VCaP (cell line): Measurements from ENCODE around the gene NEDD4L.
"Not testable (repeated sequence)": the region's sequence is repeated elsewhere in the genome, so short reads cannot be mapped to it uniquely, and the experiment has no call there.

ENCODE experiments used
- H3K27ac ChIP-seq: fragments of 450-650 bp; 2 replicates; pipeline ENCODE4 v1.5.1; 2017
- TF ChIP-seq, protein P1 (sequence below): fragments of 450-650 bp; conservative IDR thresholded peaks from 2 replicates; pipeline ENCODE4 v1.5.1; 2017; ENCODE audit warnings: mild to moderate bottlenecking, moderate library complexity

The NEDD4L gene

DNA sequence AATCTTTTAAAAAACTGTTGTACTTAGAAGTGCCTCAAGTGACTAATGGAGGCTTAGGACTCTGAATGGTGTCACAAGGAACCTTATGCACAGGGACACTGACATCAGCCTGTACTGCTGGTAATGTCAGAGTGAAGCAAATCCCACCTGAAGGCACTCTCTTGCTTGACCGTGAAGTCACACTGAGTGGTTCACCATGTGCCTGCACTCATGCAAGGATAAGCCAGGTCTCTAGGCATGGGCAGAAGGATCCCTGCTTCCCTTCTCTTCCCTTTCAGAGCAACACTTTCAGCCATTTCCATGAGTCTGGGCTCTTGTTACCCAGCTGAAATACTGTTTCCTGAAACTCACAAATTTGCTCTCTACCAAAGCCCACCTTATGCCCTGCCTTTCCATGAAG lies 123.0 kb downstream of the NEDD4L start:
- TF ChIP-seq, protein P1, sequence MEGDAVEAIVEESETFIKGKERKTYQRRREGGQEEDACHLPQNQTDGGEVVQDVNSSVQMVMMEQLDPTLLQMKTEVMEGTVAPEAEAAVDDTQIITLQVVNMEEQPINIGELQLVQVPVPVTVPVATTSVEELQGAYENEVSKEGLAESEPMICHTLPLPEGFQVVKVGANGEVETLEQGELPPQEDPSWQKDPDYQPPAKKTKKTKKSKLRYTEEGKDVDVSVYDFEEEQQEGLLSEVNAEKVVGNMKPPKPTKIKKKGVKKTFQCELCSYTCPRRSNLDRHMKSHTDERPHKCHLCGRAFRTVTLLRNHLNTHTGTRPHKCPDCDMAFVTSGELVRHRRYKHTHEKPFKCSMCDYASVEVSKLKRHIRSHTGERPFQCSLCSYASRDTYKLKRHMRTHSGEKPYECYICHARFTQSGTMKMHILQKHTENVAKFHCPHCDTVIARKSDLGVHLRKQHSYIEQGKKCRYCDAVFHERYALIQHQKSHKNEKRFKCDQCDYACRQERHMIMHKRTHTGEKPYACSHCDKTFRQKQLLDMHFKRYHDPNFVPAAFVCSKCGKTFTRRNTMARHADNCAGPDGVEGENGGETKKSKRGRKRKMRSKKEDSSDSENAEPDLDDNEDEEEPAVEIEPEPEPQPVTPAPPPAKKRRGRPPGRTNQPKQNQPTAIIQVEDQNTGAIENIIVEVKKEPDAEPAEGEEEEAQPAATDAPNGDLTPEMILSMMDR: no peak
- H3K27ac ChIP-seq: peak overlapping the region; percentile 1; the same call in 1 of the 2 replicates

DNA sequence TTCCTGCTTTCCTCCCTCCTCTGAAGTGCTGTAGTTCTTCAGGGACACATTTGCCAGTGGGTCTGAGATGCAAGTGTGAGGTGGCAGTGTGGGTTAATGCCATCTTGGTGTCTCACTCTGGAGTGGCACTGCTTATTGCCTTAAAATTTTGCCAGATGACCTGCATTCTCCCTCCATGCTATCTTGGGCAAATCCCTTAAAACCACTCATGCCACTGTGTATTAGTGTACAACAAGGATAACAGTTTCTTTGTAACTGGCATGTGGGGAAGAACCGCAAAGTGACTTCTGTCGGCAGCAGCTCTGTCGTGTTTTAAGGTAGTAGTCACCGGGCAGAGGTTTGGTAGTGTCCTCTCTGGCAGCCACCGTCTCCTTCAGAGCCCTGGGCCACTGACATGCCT lies 124.2 kb downstream of the NEDD4L start:
- TF ChIP-seq, protein P1: no peak
- no peak overlapping the region for H3K27ac ChIP-seq

DNA sequence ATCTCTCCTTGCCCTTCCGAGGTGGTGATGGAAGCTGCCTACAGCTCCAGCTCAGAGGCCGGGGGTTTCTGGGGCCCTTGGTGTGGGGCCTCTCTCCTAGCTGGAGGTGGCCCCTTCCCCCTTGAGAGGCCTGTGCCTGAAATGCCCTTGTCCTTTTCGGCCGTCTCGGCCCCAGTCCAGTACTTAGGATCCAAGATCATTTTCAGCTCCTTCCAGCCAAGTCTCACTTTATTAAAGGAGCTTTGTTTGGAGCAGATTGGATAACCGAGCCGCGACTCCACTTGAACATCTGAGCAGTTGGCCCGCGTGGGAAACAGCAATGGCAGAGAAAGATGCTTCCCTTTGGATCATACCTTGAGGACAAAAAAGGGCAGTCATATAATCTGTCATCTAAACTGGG lies 125.0 kb downstream of the NEDD4L start:
- TF ChIP-seq, protein P1: no peak
- H3K27ac ChIP-seq: no peak overlapping the region

DNA sequence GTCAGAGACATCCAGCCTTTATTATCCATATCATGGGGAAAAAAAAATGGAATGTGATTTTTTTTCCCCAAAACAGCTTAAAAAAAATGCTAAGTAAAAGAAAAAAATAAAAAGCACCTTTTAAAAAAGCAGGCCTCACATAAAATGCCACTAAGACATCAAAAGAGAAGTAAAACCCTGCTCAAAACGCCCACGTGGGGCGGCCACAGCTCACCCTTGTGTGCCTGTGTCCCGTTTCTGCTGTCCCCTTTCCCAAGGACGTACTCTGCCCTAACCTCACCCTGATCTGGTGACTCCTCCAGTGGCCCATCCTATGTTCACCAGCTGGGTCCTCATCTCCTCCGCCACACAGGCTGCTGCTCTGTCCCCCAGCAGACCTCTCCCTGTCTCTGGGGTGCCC lies 125.4 kb downstream of the NEDD4L start:
- TF ChIP-seq, protein P1: no peak
- no peak overlapping the region for H3K27ac ChIP-seq

DNA sequence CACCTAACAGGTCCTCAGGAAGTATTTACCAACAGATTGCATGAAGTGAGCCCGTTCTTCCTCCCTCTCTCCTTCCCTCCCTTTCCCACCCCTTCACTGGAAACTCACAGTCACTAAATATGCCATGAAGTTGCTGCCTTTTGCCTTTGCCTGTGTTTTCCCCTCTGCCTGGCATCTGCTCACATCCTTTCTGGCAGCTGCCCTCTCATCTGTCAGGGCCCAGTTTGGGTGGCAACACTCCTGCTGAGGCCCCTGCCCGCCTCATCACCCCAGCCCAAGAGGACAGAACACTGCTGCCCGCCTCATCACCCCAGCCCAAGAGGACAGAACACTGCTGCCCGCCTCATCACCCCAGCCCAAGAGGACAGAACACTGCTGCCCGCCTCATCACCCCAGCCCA lies 126.0 kb downstream of the NEDD4L start:
- not testable (repeated sequence) for H3K27ac ChIP-seq

DNA sequence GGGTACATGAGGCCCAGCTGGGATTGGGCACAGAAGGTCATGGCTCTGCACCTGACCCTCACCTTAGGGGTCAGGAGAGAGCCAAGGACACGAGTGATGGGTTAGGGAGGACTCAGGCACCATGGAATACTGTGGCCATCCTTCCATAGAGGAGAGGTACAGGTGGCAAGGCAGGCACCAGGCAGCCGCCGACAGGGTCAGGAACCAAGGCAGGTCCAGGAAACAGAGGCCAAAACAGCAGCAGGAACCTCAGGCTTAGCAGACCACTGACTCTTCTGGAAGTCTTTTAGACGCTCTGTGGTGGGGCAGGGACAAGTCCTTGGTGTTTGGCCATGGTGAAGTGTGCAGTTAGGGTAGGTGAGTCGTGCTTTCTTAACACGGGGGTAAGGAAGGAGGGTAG lies 128.0 kb downstream of the NEDD4L start:
- TF ChIP-seq, protein P1: no peak
- H3K27ac ChIP-seq: no peak overlapping the region

DNA sequence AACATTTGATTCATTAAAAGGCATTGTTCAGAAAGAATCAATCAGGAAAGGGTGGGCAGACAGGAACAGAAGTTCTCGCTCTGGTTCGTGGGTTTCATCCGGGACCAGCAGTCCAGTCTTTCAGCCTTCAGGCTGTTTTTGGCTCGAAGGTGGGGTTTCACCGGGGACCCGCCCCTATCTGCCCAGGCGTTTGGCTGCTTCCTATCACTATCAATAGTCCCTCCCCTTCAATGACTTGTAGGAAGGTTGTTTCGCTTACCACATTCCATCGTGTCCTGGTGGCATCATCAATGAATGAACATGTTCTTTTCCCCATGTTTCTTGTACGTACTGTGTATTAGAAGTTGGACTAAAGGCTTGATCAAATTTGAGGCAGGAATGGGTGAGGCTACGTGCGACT lies 130.3 kb downstream of the NEDD4L start:
- TF ChIP-seq, protein P1: no peak
- peak overlapping the region; percentile 94; the same call in 1 of the 2 replicates for H3K27ac ChIP-seq

DNA sequence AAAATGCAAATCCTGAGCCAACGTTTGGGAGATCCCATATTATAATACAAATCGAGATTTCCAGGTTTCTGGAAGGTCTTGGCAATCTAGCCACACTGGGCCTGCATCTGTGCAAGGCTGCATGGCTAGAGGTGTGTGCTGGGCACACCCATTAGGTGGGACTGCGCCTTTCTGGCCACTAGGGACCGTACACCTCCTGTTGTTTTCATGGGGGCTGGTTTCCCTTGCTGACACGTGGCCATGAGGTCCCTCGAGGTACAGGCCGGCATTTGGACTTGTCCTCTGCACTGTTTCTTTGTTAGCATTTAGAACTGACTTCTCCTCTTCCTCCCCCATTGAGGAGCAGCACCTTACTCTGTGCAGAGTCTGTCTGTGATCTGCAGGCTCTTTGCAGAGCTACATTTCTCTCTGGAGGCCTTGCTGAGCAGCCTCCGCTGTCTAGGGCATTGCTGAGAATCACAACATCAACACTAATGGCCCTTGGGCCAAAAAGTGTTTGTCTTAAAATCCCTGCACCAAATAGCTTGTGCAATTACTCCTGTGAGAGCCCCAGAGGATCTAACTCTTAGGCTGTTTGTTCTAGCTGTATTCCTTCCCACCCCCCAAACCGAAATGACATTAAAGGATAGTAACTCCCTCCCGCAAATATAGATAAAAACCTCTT lies 131.2 kb downstream of the NEDD4L start:
- TF ChIP-seq, protein P1: no peak
- peak overlapping the region; percentile 94 for H3K27ac ChIP-seq
